Adipocyte (in vitro differentiated cells): ENCODE measurements around the gene TAGLN.
A peak's percentile ranks its signal among the peaks of the same experiment; 100 is the strongest.

Experiments
- DNase-seq: peaks from one replicate; pipeline ENCODE4 v3.0.0-alpha.2; 2015; ENCODE audit warnings: low read depth
- H3K27me3 ChIP-seq: replicated peaks from 2 replicates; pipeline ENCODE4 v1.7.0; 2013; ENCODE audit warnings: mild to moderate bottlenecking, low read length, moderate library complexity; ENCODE audit not compliant: control insufficient read depth, insufficient read depth
- H3K36me3 ChIP-seq: 2 replicates; pipeline ENCODE4 v1.7.0; 2013; ENCODE audit warnings: low read length, mild to moderate bottlenecking, moderate library complexity; ENCODE audit not compliant: control insufficient read depth, insufficient read depth, severe bottlenecking
- H3K4me1 ChIP-seq: 2 replicates; pipeline ENCODE4 v1.7.0; 2013; ENCODE audit warnings: mild to moderate bottlenecking, low read length, moderate library complexity; ENCODE audit not compliant: control insufficient read depth, insufficient read depth
- H3K4me3 ChIP-seq: 2 replicates; pipeline ENCODE4 v1.7.0; 2013; ENCODE audit warnings: mild to moderate bottlenecking, low read length, moderate library complexity
- H3K9ac ChIP-seq: 2 replicates; pipeline ENCODE4 v1.7.0; 2013; ENCODE audit warnings: mild to moderate bottlenecking, low read length, moderate library complexity
- H3K9me3 ChIP-seq: 2 replicates; pipeline ENCODE4 v1.7.0; 2013; ENCODE audit warnings: mild to moderate bottlenecking, low read length, moderate library complexity; ENCODE audit not compliant: control insufficient read depth

The TAGLN gene

GRCh38 chr11:117172724-117173421 is 26.3 kb upstream of the TAGLN start:
- Histone ChIP-seq H3K36me3 (peaks cover 32% of the 10 kb centered on the region), H3K27me3 (no peaks in the 10 kb centered on the region), H3K4me3 (no peak overlapping the region), H3K9me3 (no peaks in the 10 kb centered on the region), H3K9ac (peak overlapping the region; percentile 7), H3K4me1 (peaks cover 56% of the 10 kb centered on the region)
- peak; percentile 49 for DNase-seq

GRCh38 chr11:117175104-117175503 is 24.1 kb upstream of the TAGLN start:
- H3K4me1 ChIP-seq = peaks cover 66% of the 10 kb centered on the region
- H3K36me3 ChIP-seq = peaks cover 11% of the 10 kb centered on the region
- no peaks in the 10 kb centered on the region for H3K27me3 ChIP-seq
- H3K9ac ChIP-seq = no peak overlapping the region
- no peaks in the 10 kb centered on the region for H3K9me3 ChIP-seq
- no peak overlapping the region for H3K4me3 ChIP-seq
- no peak for DNase-seq

GRCh38 chr11:117175781-117176180 is 23.4 kb upstream of the TAGLN start:
- no peak for DNase-seq
- Histone ChIP-seq H3K4me3 (no peak overlapping the region), H3K36me3 (peaks cover 5% of the 10 kb centered on the region), H3K4me1 (peaks cover 68% of the 10 kb centered on the region), H3K9ac (no peak overlapping the region), H3K9me3 (no peaks in the 10 kb centered on the region), H3K27me3 (no peaks in the 10 kb centered on the region)

- Histone ChIP-seq H3K36me3 (peaks cover under 1% of the 10 kb centered on the region), H3K27me3 (no peaks in the 10 kb centered on the region), H3K4me1 (peaks cover 68% of the 10 kb centered on the region), H3K4me3 (no peak overlapping the region), H3K9me3 (no peaks in the 10 kb centered on the region), H3K9ac (no peak overlapping the region)
- no peak for DNase-seq
Observed at GRCh38 chr11:117176186-117176585, 23.0 kb upstream of the TAGLN start.

- H3K9ac ChIP-seq = peak overlapping the region; percentile 96
- H3K36me3 ChIP-seq = peaks cover 10% of the 10 kb centered on the region
- peak; percentile 16 for DNase-seq
- H3K4me3 ChIP-seq = peak overlapping the region; percentile 94
- H3K9me3 ChIP-seq = no peaks in the 10 kb centered on the region
- peaks cover 55% of the 10 kb centered on the region for H3K4me1 ChIP-seq
- H3K27me3 ChIP-seq = no peaks in the 10 kb centered on the region
Observed at GRCh38 chr11:117177534-117178209, 21.5 kb upstream of the TAGLN start.

- Histone ChIP-seq H3K4me3 (peak within 1 kb of the TSS; percentile 94), H3K27me3 (no peaks in the 10 kb centered on the region), H3K9me3 (no peaks in the 10 kb centered on the region), H3K4me1 (peaks cover 47% of the 10 kb centered on the region), H3K9ac (peak within 1 kb of the TSS; percentile 96), H3K36me3 (peaks cover 14% of the 10 kb centered on the region)
- peak; percentile 98 for DNase-seq
Observed at GRCh38 chr11:117178210-117179034, 20.7 kb upstream of the TAGLN start, which contains the start of gene SIDT2. SIDT2 (plus strand) TSS chr11:117178743; CDS start chr11:117179264, 521 bp downstream.

GRCh38 chr11:117179048-117179999 is 19.8 kb upstream of the TAGLN start:
- peaks cover 41% of the 10 kb centered on the region for H3K4me1 ChIP-seq
- peaks cover 23% of the 10 kb centered on the region for H3K36me3 ChIP-seq
- peak overlapping the region; percentile 94 for H3K4me3 ChIP-seq
- H3K9ac ChIP-seq = peak overlapping the region; percentile 96
- DNase-seq = peak; percentile 61
- H3K27me3 ChIP-seq = no peaks in the 10 kb centered on the region
- H3K9me3 ChIP-seq = no peaks in the 10 kb centered on the region

GRCh38 chr11:117180020-117180419 is 19.1 kb upstream of the TAGLN start:
- Histone ChIP-seq H3K4me1 (peaks cover 40% of the 10 kb centered on the region), H3K27me3 (no peaks in the 10 kb centered on the region), H3K9ac (peak overlapping the region; percentile 96), H3K4me3 (peak overlapping the region; percentile 94), H3K36me3 (peaks cover 26% of the 10 kb centered on the region), H3K9me3 (no peaks in the 10 kb centered on the region)
- DNase-seq = peak; percentile 56

- Histone ChIP-seq H3K9ac (peak overlapping the region; percentile 96), H3K9me3 (no peaks in the 10 kb centered on the region), H3K27me3 (no peaks in the 10 kb centered on the region), H3K4me3 (peak overlapping the region; percentile 94), H3K36me3 (peaks cover 33% of the 10 kb centered on the region), H3K4me1 (peaks cover 33% of the 10 kb centered on the region)
- peak; percentile 60 for DNase-seq
Observed at GRCh38 chr11:117180661-117181585, 18.2 kb upstream of the TAGLN start.
